ENCODE results near the gene IFNA2.
A peak's percentile ranks its signal among the peaks of the same experiment; 100 is the strongest.
"Not testable (repeated sequence)": the region's sequence is repeated elsewhere in the genome, so short reads cannot be mapped to it uniquely, and the experiment has no call there.

Gene IFNA2

GRCh38 chr9:21385131-21385670, at the start of gene IFNA2:
Gene IFNA2, minus strand, starts transcription at chr9:21385398. Its CDS starts 69 bp downstream, at chr9:21385329.
- DNase-seq = no peak

DNA sequence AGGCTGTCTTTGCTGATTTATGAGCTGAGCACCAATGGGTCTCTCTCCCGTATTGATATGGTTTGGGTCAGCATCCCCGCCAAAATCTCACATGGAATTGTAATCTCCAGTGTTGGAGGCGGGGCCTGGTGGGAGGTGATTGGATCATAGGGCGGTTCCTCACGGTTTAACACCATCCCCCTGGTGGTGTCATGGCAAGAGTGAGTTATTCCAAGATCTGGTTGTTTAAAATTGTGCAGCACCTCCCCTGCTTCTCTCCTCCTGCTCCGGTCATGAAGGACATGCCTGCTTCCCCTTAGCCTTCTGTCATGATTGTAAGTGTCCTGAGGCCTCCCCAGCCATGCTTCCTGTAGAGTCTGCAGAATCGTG, 49.8 kb upstream of the IFNA2 start:
- DNase-seq = not testable (repeated sequence)

DNA sequence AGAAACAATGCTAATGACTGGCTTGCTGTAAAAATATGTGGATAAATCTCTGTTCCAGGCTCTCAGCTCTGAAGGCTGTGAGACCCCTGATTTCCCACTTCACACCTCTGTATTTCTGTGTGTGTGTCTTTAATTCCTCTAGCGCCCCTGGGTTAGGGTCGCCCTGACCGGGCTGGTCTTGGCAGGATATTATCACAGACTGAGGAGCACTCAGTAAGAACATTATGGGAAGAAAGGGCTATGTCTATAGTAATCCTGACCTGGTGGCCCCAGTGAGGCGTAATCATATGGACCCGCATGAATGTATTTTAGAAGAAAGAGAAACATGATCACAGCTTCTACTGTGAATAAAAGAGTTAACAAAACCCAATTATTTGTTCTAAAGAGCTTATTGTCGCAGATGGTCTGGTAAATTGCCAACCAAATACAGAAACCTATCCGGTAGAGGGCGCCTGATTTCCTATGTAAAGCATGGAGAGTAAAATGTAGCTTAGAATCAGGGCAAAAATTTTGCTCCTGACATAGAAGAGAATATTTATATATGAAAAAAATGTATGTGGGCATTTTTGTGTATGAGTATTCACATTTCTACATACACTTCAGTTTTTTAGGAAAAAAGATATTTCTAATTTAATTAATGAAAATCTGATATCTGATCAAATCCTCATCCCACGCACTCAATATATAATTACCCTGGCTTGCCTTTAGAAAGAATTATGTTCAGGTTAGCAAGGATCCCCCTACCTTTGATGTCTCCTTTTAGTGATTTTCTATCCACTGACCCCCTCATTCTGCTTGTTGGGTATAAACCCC, 49.2 kb upstream of the IFNA2 start:
- no peak for DNase-seq

- no peak for DNase-seq
These were observed 47.7 kb upstream of the IFNA2 start for GRCh38 chr9:21432672-21433425.

- DNase-seq = no peak
These were observed 44.0 kb upstream of the IFNA2 start for GRCh38 chr9:21429191-21429590.

DNA sequence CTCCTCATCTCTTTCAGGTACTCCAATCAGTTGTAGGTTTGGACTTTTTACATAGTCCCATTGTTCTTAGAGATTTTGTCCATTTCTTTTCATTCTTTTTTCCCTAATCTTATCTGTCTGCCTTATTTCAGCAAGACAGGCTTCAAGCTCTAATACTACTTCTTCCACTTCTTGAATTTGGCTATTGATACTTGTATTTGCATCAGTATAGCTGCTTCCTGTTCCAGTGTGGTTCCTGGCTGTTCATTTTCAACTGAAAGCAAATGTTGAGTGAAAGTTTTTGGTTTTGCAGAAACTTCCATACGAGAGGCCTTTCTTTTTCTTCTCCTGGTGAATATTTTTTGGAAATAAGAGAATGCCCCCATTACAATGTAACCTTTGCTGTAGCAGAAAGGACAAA, 43.0 kb upstream of the IFNA2 start:
- DNase-seq = no peak

DNA sequence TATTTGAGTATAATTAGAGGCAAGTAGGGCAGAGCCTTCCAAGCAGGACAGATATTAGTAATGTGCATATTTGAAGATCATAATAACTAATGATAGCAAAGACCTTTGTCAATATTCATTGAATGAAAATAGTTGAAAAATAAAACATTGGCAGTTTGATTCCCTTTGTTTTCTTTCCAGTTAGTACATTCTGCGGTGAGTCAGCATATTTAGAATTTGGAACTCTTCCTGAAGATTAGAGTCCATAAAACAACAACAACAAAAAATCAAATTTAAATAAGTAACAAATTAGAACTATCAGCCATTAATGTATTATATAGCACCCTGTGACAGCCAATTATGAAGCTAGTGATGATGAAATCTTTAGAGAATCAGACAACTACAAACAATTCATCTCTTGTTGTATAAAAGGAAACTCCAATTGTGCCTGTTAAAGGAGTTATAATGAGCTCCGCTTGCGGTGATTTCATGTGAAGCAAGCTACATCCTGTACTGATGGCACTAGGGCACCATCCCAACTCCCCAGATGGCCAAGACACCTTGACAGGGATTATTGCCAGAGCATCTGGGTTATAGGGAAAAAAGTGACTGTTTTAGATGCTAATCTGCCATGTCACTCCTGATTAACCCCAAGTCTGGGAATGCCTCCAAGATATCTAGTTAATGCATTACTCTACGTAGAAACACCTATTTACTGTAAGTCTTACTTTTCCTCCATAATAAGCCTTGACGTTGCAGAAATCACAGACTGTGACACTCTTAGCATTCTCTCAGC, 30.5 kb upstream of the IFNA2 start:
- no peak for DNase-seq

DNA sequence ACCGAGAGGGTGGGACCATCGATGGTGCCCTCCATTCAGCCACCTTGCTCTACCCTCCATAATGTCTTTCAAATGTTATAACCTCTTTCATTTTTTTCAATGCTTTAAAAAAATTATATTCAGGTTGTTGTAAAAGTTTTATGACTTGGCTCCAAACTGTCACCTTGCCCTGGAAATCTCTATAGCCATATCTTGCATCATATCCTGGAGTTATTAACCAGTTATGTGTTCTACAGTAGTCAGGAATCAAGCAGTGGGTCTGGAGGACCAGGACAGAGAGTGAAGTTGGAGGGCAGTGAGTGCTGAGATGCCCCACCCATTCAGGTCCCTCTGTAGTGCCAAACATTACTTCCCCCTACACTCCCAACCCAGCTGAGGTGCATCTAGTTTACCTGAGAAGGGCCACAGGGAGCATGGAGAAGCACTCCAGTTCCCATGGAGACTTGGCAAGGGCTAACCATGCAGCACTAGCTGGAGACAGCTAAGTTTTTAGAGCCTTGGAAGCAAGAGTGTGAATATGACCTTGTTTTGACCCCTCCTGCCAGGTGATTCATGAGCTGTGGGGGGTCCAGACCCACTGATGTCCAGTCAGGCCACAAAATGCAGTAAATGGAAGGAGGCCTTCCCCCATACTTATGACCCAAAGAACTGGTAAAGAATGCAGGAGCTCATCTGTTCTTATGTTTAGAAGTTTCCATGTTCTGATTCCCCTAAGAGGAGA, 29.2 kb upstream of the IFNA2 start:
- DNase-seq = no peak

DNA sequence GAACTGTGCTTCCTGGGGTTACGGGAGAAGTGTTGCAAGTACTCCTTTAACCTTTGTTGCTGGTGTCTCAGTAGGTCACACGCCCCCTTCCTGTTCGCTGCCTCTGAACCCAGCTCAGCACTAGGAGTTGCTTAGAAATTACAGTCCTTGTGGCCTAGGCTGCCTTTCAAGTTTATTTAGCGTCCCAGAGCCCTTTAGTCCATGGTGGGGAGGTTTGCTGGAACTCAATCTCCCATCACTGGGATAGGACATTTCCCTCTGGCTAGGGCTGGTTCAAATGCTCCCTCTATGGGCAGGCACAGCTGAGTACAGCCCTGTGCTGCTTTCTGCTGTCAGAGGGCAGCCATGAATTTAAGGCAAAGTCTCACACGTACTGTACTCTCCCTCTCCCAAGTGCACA, 28.4 kb upstream of the IFNA2 start:
- no peak for DNase-seq

- no peak for DNase-seq
These were observed 28.0 kb upstream of the IFNA2 start for GRCh38 chr9:21413151-21413550.

GRCh38 chr9:21412107-21412506, 26.9 kb upstream of the IFNA2 start:
- no peak for DNase-seq

DNA sequence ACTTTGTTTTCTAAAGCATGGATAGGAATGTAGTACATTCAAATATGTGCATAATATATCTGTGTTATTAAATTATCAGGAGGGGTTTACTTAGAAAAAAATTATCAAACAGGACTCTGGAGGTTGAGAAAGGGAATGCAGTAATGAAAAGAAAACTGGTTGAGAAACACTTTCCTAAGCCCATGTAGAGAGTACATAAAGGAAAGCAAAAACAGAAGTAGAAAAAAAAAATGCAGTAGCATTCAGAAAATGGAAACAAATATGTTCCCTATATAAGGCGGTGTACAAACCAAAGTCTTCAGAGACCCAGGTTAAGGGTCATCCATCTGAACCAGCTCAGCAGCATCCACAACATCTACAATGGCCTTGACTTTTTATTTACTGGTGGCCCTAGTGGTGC, 23.6 kb upstream of the IFNA2 start, which contains the start of gene IFNA8:
IFNA8 (plus strand) TSS at position 301 of the 400 bp plus-strand sequence; CDS start at position 361, 60 bp downstream.
- DNase-seq = no peak

- no peak for DNase-seq
These were observed 18.9 kb upstream of the IFNA2 start for GRCh38 chr9:21404146-21404545.

DNA sequence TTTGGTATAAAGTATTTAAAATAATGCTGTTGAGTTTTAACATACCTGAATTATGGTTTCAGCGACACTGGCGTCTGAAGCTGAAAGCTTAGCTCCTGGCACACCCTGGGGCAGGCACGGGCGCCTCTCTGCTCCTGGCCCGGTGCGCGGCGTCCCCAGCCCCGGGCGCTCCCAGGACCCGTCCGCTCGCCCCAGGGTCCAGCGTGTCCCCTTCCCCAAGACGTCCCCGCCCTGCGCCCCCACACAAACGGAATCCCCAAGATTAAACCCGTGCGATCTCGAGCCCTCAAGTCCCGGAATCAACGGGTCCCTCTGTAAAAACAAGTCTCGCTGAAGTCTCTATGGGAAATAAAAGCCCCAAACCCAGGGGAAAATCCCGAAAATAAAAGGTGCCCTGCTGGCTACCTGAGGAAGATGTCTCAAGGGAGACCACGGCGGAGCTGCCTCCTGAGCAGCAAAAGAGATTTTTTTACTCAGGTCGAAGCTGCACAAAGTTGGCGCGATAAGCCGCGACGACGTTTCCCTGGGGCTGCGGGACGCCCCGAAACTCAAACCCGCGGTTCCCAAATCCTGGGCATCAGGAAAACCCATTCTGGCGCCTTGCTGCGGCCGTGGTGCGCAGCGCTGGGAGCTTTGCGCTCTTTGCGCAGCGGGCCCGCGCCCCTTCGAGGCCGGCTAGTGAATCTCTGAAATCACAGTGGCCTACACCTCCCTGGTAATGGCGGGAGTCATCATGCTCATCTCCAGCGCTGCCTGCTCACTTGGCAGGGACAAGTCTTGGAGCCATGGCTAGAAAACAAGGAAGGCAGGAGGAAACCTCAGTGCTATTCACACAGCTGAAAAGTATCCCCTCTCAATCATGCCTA, 17.4 kb upstream of the IFNA2 start:
- DNase-seq = no peak

- no peak for DNase-seq
These were observed 14.8 kb upstream of the IFNA2 start for GRCh38 chr9:21399956-21400355.

- DNase-seq = no peak
These were observed 13.8 kb upstream of the IFNA2 start for GRCh38 chr9:21398955-21399489.

DNA sequence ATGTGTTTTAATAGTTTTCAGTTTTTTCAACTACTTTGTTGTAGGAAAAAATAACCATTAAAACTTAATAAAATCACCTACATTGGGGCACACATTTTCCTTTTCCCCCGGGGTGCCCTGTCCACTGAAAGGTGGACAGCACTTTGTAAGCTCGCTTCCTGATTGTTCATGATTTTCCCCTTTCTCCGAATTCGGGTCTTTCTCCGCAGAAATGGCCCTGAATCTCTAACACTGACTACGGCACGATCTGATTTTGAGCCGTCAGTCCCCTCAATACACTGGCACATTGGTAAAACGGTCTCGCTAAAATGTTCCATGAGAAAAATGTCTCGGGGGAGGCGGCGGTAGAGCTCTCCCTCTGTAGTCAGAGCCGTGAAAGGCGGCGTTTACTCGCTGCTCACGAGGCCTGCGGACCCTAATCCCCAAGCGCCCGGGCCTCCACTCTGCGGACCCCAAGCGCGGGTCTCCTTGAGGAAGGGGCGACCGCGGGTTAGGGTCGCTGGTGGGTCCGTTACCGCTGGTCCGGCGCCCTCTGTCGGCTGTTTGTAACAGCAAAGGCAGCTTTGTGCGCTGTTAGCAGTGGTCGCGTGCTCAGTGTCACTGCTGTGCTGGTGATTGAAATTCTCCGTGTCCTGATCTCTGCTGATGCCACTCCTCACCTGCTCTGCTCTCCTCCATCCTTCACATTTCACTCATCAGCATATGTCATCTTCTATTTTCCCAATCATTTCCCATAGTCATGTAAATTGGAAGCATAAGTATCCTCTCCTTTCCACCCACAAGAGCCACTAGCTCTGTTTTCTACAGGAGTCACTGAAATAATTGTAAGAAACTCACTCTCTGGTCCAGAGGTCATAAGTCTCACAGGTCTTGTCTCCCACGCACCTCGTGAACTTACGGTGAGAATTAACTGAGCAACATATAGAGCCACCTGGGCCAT, 10.8 kb upstream of the IFNA2 start:
- peak in 1 of 2 experiments; percentile 1 for DNase-seq

DNA sequence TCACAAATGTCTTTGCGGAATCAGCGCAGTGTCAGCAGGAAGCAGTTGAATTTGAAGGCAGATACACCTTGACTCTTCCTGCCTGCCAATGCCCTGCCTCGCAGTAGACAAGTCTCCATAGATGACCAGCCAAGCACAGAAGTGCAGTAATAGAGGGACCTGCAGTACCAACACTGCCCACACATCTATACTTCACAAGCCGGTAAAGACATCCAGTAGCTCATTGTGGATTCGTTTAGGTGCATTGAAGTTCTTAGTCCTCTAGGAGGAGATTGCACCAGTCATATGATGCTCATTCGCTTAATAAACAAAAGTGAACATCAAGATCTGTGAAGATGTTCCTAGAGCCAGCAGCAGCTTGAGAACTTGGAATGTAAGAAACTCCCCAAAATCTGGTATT, 7.1 kb upstream of the IFNA2 start:
- no peak for DNase-seq

- no peak for DNase-seq
These were observed 1.6 kb downstream of the IFNA2 start for GRCh38 chr9:21383627-21384026.

Measured in NCI-H187 (cell line).